ENCODE results near the gene FUT4. TPM values are rescaled to one million over a fixed set of nuclear protein-coding genes. Genes with fewer than 3 reads are reported as not detected.

FUT4 gene
- total and polyA plus RNA-seq, 2 donors (not counting 1 experiment from before 2014, with no cell fraction given) = 0.89 to 3.7 TPM

DNA sequence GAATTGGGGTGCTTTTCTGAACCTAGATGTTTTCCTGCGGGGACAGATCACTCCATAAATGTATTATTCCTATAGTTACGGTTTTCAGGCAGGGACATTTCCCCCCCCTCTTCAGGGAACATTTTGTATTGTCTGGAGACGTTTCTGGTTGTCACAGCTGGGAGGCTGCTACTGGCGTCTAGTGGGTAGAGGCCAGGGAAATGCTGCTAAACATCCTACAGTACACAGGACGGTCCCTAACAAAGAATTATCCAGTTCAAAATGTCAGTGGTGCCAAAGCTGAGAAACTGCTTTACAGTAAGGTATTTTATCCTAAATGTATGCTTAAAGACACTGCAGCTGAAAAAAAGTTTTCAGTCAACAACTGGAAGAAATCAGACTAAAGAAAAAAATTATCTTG lies 42.8 kb downstream of the FUT4 start:
- H2AFZ ChIP-seq (ENCODE audit: insufficient read depth, low read depth, low read length, poor library complexity, severe bottlenecking) = no peak overlapping the region
- CTCF ChIA-PET = no interaction called here
- DNase-seq (no peak), ATAC-seq (ENCODE audit: low read depth) (no peak)
- no peaks in the 10 kb centered on the region for H3K9me3 ChIP-seq (ENCODE audit: control extremely low read depth in 1 of 3, control insufficient read depth in 2 of 3, insufficient read depth in 1 of 3, low read length in 2 of 3)
- H3K36me3 ChIP-seq (replicated peaks in 1 of 2; ENCODE audit: control extremely low read depth in 1 of 2, control insufficient read depth in 1 of 2, extremely low read depth in 1 of 2, insufficient read depth in 2 of 2, low read length in 1 of 2) = no peaks in the 10 kb centered on the region
- no peaks in the 10 kb centered on the region for H4K20me1 ChIP-seq (ENCODE audit: control insufficient read depth, insufficient read depth, low read length, poor library complexity, severe bottlenecking)
- intact Hi-C loops (cut with micrococcal nuclease) = no loop called here
- Mint-ChIP-seq H3K4me3 (no peak overlapping the region), H3K4me1 (peaks cover 5% of the 10 kb centered on the region), H3K9me3 (ENCODE audit: insufficient read depth) (no peaks in the 10 kb centered on the region), H3K27me3 (no peaks in the 10 kb centered on the region), H3K27ac (no peak overlapping the region)
- H3K9ac ChIP-seq (ENCODE audit: low read length) = no peak overlapping the region
- H3K27ac ChIP-seq (ENCODE audit: low read length in 2 of 2) = no peak overlapping the region
- H3K27me3 ChIP-seq (replicated peaks in 1 of 4; ENCODE audit: control extremely low read depth in 1 of 4, control insufficient read depth in 3 of 4, insufficient read depth in 4 of 4, low read length in 3 of 4) = no peaks in the 10 kb centered on the region
- H3K4me2 ChIP-seq (replicated peaks; ENCODE audit: low read depth, low read length, poor library complexity, severe bottlenecking) = no peak overlapping the region
- H3K4me3 ChIP-seq (ENCODE audit: control extremely low read depth in 1 of 5, extremely low read depth in 1 of 5, insufficient read depth in 1 of 5, low read depth in 2 of 5, low read length in 4 of 5) = no peak overlapping the region
- POLR2A ChIA-PET = no interaction called here
- H3K79me2 ChIP-seq (ENCODE audit: control insufficient read depth, insufficient read depth, low read length) = no peaks in the 10 kb centered on the region
- no peak for TF ChIP-seq CTCF (IDR thresholded peaks at IDR 0.05)
- TF ChIP-seq EZH2 (IDR thresholded peaks at IDR 0.05; ENCODE audit: borderline replicate concordance, insufficient read depth, low read depth, low read length, poor library complexity, severe bottlenecking) = no peak
- no peaks in the 10 kb centered on the region for H3K4me1 ChIP-seq (ENCODE audit: control insufficient read depth in 2 of 2, insufficient read depth in 2 of 2, low read length in 2 of 2)
- no CpG with 5 or more reads among the region's 5 CpGs for WGBS (ENCODE audit: insufficient coverage)

DNA sequence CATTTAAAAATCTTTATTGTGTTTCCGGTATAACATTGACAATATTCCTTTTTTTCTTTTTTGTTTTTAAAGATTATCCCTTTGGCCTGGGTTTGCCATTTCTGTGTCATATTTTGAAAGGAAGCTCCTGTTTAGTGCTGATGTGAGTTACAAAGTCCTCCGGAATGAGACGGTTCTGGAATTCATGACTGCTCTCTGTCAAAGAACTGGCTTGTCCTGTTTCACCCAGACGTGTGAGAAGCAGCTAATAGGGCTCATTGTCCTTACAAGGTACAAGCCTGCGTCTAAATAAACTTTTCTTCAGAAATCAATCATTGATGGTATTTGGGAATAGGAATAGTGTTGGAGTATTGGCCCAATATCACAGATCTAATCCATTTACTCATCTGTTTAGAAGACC lies 43.3 kb downstream of the FUT4 start:
- H3K4me1 Mint-ChIP-seq = peaks cover 2% of the 10 kb centered on the region
- no peak overlapping the region for H3K27ac ChIP-seq (ENCODE audit: low read length in 2 of 2)
- CTCF ChIA-PET = no interaction called here

More for the DNA sequence above, 43.3 kb downstream of the FUT4 start:
- no peaks in the 10 kb centered on the region for H3K79me2 ChIP-seq (ENCODE audit: control insufficient read depth, insufficient read depth, low read length)
- no peak overlapping the region for H3K4me2 ChIP-seq (replicated peaks; ENCODE audit: low read depth, low read length, poor library complexity, severe bottlenecking)
- no peaks in the 10 kb centered on the region for H3K36me3 ChIP-seq (replicated peaks in 1 of 2; ENCODE audit: control extremely low read depth in 1 of 2, control insufficient read depth in 1 of 2, extremely low read depth in 1 of 2, insufficient read depth in 2 of 2, low read length in 1 of 2)
- no peaks in the 10 kb centered on the region for H3K4me1 ChIP-seq (ENCODE audit: control insufficient read depth in 2 of 2, insufficient read depth in 2 of 2, low read length in 2 of 2)
- no peaks in the 10 kb centered on the region for H3K9me3 ChIP-seq (ENCODE audit: control extremely low read depth in 1 of 3, control insufficient read depth in 2 of 3, insufficient read depth in 1 of 3, low read length in 2 of 3)
- 98% methylated on average over 3 of the region's 5 CpGs for WGBS (ENCODE audit: insufficient coverage)
- H3K9ac ChIP-seq (ENCODE audit: low read length) = no peak overlapping the region
- DNase-seq (no peak), ATAC-seq (ENCODE audit: low read depth) (no peak)
- no peaks in the 10 kb centered on the region for H3K27me3 Mint-ChIP-seq
- POLR2A ChIA-PET = no interaction called here
- intact Hi-C loops (cut with micrococcal nuclease) = no loop called here
- H3K27me3 ChIP-seq (replicated peaks in 1 of 4; ENCODE audit: control extremely low read depth in 1 of 4, control insufficient read depth in 3 of 4, insufficient read depth in 4 of 4, low read length in 3 of 4) = no peaks in the 10 kb centered on the region
- no peak for TF ChIP-seq EZH2 (IDR thresholded peaks at IDR 0.05; ENCODE audit: borderline replicate concordance, insufficient read depth, low read depth, low read length, poor library complexity, severe bottlenecking)
- no peak for TF ChIP-seq CTCF (IDR thresholded peaks at IDR 0.05)
- no peak overlapping the region for H3K4me3 ChIP-seq (ENCODE audit: control extremely low read depth in 1 of 5, extremely low read depth in 1 of 5, insufficient read depth in 1 of 5, low read depth in 2 of 5, low read length in 4 of 5)
- no peaks in the 10 kb centered on the region for H4K20me1 ChIP-seq (ENCODE audit: control insufficient read depth, insufficient read depth, low read length, poor library complexity, severe bottlenecking)
- no peak overlapping the region for H2AFZ ChIP-seq (ENCODE audit: insufficient read depth, low read depth, low read length, poor library complexity, severe bottlenecking)
- H3K27ac Mint-ChIP-seq = no peak overlapping the region
- H3K9me3 Mint-ChIP-seq (ENCODE audit: insufficient read depth) = no peaks in the 10 kb centered on the region
- H3K4me3 Mint-ChIP-seq = no peak overlapping the region
